Neuronal stem cell (in vitro differentiated cells): Measurements from ENCODE around the gene ADAP1.
A peak's percentile ranks its signal among the peaks of the same experiment; 100 is the strongest.

Experiments used
- DNase-seq: peaks from one replicate; pipeline ENCODE4 v3.0.0-alpha.2; 2013; ENCODE audit warnings: low spot score
- H2AFZ ChIP-seq: one replicate; pipeline ENCODE4 v1.6.1; 2013; ENCODE audit warnings: mild to moderate bottlenecking, low read length, inconsistent platforms
- H2AK5ac ChIP-seq: 2 replicates; pipeline ENCODE4 v1.6.1; 2013; ENCODE audit warnings: low read depth, mild to moderate bottlenecking, inconsistent platforms, low read length, moderate library complexity, mixed read lengths
- H2BK120ac ChIP-seq: 2 replicates; pipeline ENCODE4 v1.6.1; 2013; ENCODE audit warnings: low read depth, mild to moderate bottlenecking, inconsistent platforms, low read length, moderate library complexity, mixed read lengths
- H2BK12ac ChIP-seq: one replicate; pipeline ENCODE4 v1.6.1; 2013; ENCODE audit warnings: low read length, inconsistent platforms
- H2BK15ac ChIP-seq: 2 replicates; pipeline ENCODE4 v1.6.1; 2013; ENCODE audit warnings: mild to moderate bottlenecking, low read length, inconsistent platforms, mixed read lengths
- H2BK5ac ChIP-seq: one replicate; pipeline ENCODE4 v1.6.1; 2013; ENCODE audit warnings: inconsistent platforms, mild to moderate bottlenecking, low read length, moderate library complexity
- H3K14ac ChIP-seq: one replicate; pipeline ENCODE4 v1.6.1; 2013; ENCODE audit warnings: low read length, inconsistent platforms
- H3K18ac ChIP-seq: 2 replicates; pipeline ENCODE4 v1.6.1; 2013; ENCODE audit warnings: low read length, inconsistent platforms
- H3K23ac ChIP-seq: 2 replicates; pipeline ENCODE4 v1.6.1; 2013; ENCODE audit warnings: low read depth, mild to moderate bottlenecking, mixed read lengths, low read length, inconsistent platforms; ENCODE audit not compliant: poor library complexity
- H3K27ac ChIP-seq: replicated peaks from 3 replicates; pipeline ENCODE4 v1.5.1; 2013; ENCODE audit warnings: low read length, inconsistent platforms
- H3K27me3 ChIP-seq, 3 experiments: 2 replicates each; pipeline ENCODE4 v1.6.1; 2013; ENCODE audit warnings: low read length in 3 of 3, mild to moderate bottlenecking in 2 of 3, inconsistent platforms in 1 of 3, low read depth in 1 of 3, mixed read lengths in 1 of 3, moderate library complexity in 1 of 3; ENCODE audit not compliant: control insufficient read depth in 3 of 3, insufficient read depth in 3 of 3
- H3K36me3 ChIP-seq, 2 donors: replicated peaks in 1 of 2; 2 replicates each; pipeline ENCODE4 v1.6.1; 2013; ENCODE audit warnings: low read length in 2 of 2; ENCODE audit not compliant: control insufficient read depth in 2 of 2, insufficient read depth in 2 of 2
- H3K4ac ChIP-seq: 2 replicates; pipeline ENCODE4 v1.6.1; 2013; ENCODE audit warnings: inconsistent platforms, mild to moderate bottlenecking, low read length, moderate library complexity
- H3K4me1 ChIP-seq, 2 donors: 1 replicate in 1 of 2; 2 replicates in 1 of 2; pipeline ENCODE4 v1.6.1; 2013; ENCODE audit warnings: low read length in 2 of 2, low read depth in 1 of 2; ENCODE audit not compliant: control insufficient read depth in 2 of 2, insufficient read depth in 1 of 2
- H3K4me2 ChIP-seq: one replicate; pipeline ENCODE4 v1.6.1; 2013; ENCODE audit warnings: mild to moderate bottlenecking, low read length, inconsistent platforms; ENCODE audit not compliant: insufficient read depth, poor library complexity, severe bottlenecking
- H3K4me3 ChIP-seq, 2 donors: 2 replicates each; pipeline ENCODE4 v1.5.1; 2013; ENCODE audit warnings: low read length in 2 of 2, mild to moderate bottlenecking in 2 of 2, inconsistent platforms in 1 of 2, moderate library complexity in 1 of 2
- H3K79me1 ChIP-seq: one replicate; pipeline ENCODE4 v1.6.1; 2013; ENCODE audit warnings: low read depth, mild to moderate bottlenecking, inconsistent platforms, low read length, moderate library complexity
- H3K9ac ChIP-seq: one replicate; pipeline ENCODE4 v1.6.1; 2013; ENCODE audit warnings: mild to moderate bottlenecking, low read depth, low read length, inconsistent platforms; ENCODE audit not compliant: poor library complexity
- H3K9me3 ChIP-seq, 2 donors: replicated peaks in 1 of 2; 2 replicates each; pipeline versions ENCODE3 to v1.6.1; 2013; ENCODE audit warnings: low read length in 2 of 2, mild to moderate bottlenecking in 2 of 2, inconsistent platforms in 1 of 2, low read depth in 1 of 2, mixed read lengths in 1 of 2, moderate library complexity in 1 of 2; ENCODE audit not compliant: control insufficient read depth in 2 of 2, insufficient read depth in 1 of 2
- H4K8ac ChIP-seq: one replicate; pipeline ENCODE4 v1.6.1; 2013; ENCODE audit warnings: low read depth, mild to moderate bottlenecking, inconsistent platforms, low read length, moderate library complexity
- H4K91ac ChIP-seq: one replicate; pipeline ENCODE4 v1.6.1; 2013; ENCODE audit warnings: low read length, low read depth, mild to moderate bottlenecking, inconsistent platforms; ENCODE audit not compliant: poor library complexity
- WGBS, 2 donors: extraction: QIAGEN DNeasy Blood & Tissue Kit; methylation state at CpG; one replicate each; pipeline ENCODE4 v1.1.7; 2013; ENCODE audit warnings: missing lambda C conversion rate in 2 of 2, mixed read lengths in 1 of 2; ENCODE audit not compliant: insufficient read length in 2 of 2, insufficient replicate concordance in 1 of 2; ENCODE audit errors: extremely low coverage in 2 of 2; 5-methylcytosine and 5-hydroxymethylcytosine counted together

The ADAP1 gene

GRCh38 chr7:897086-897485 is 57.4 kb downstream of the ADAP1 start:
- no peak overlapping the region for H3K23ac ChIP-seq
- no peaks in the 10 kb centered on the region for H3K27me3 ChIP-seq
- H2AK5ac ChIP-seq, result no peak overlapping the region
- H3K9ac ChIP-seq, result no peak overlapping the region
- H3K9me3 ChIP-seq, result peaks cover 0 to 2% of the 10 kb centered on the region in 2 donors
- peaks cover 39 to 57% of the 10 kb centered on the region in 2 donors for H3K36me3 ChIP-seq
- no peak overlapping the region for H2BK120ac ChIP-seq
- no peak overlapping the region for H2BK15ac ChIP-seq
- H3K79me1 ChIP-seq, result peaks cover 8% of the 10 kb centered on the region
- H3K14ac ChIP-seq, result no peak overlapping the region
- H3K4me2 ChIP-seq, result no peak overlapping the region
- no CpG with 5 or more reads among the region's 14 CpGs for WGBS, 2 donors
- H3K4me1 ChIP-seq, result peaks cover 2 to 4% of the 10 kb centered on the region in 2 donors
- H3K27ac ChIP-seq, result no peak overlapping the region
- no peak overlapping the region for H3K18ac ChIP-seq
- H4K91ac ChIP-seq, result peak overlapping the region; percentile 7
- peak overlapping the region; percentile 66 for H2BK5ac ChIP-seq
- H3K4me3 ChIP-seq, result no peak overlapping the region
- H4K8ac ChIP-seq, result no peak overlapping the region
- H3K4ac ChIP-seq, result no peak overlapping the region
- no peak for DNase-seq
- H2BK12ac ChIP-seq, result no peak overlapping the region
- no peak overlapping the region for H2AFZ ChIP-seq

GRCh38 chr7:896346-897075 is 58.0 kb downstream of the ADAP1 start:
- Histone ChIP-seq H2BK5ac (peak overlapping the region; percentile 66), H3K27ac (no peak overlapping the region), H4K8ac (no peak overlapping the region), H2BK120ac (no peak overlapping the region), H2AK5ac (no peak overlapping the region), H2BK15ac (no peak overlapping the region), H3K4me3 (no peak overlapping the region), H3K4ac (no peak overlapping the region), H3K79me1 (peaks cover 8% of the 10 kb centered on the region), H3K36me3 (peaks cover 44 to 63% of the 10 kb centered on the region in 2 donors), H3K4me1 (peaks cover 2 to 4% of the 10 kb centered on the region in 2 donors), H3K9ac (no peak overlapping the region), H2BK12ac (no peak overlapping the region), H3K9me3 (peaks cover 0 to 3% of the 10 kb centered on the region in 2 donors), H3K27me3 (no peaks in the 10 kb centered on the region), H4K91ac (peak overlapping the region; percentile 7), H3K23ac (peak overlapping the region; percentile 31), H3K4me2 (no peak overlapping the region), H3K18ac (no peak overlapping the region), H2AFZ (no peak overlapping the region), H3K14ac (no peak overlapping the region)
- WGBS, 2 donors, result no CpG with 5 or more reads among the region's 42 CpGs
- no peak for DNase-seq

DNA sequence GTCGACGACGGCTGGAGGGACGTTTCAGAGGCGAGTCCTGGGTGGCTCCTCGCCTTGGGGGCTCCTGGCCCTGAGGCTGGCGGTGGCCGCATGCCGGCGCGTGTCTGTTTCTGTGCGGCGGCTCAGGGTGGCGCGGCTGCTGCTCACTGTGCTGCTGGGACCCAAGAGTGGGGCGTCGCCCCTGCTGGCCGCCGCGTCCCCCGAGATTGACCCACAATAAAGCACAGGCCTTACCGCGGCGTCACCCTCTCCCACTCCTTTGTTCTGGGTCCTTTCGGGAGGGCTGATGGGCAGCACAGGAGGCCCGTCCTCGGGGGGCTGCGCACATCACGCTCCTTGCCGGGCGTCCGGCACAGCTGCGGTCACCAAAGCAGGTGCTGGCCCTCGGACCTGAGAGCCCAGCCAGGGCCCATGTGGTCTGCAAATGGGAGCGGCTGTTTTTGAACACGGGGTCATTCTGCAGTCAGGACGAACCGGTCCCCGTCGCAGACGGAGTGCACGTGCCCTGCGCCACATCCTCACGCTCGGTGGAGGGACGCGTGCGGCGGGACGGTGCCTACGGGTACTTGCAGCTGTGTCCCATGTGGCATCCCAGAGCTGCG is 58.9 kb downstream of the ADAP1 start:
- Histone ChIP-seq H3K4me2 (no peak overlapping the region), H2AFZ (no peak overlapping the region), H3K79me1 (peaks cover 8% of the 10 kb centered on the region), H3K27me3 (no peaks in the 10 kb centered on the region), H3K4me1 (peaks cover 0 to 4% of the 10 kb centered on the region in 2 donors), H2BK120ac (no peak overlapping the region), H4K8ac (no peak overlapping the region), H4K91ac (no peak overlapping the region), H3K9me3 (peaks cover 0 to 3% of the 10 kb centered on the region in 2 donors), H2BK12ac (no peak overlapping the region), H3K36me3 (peaks cover 53 to 72% of the 10 kb centered on the region in 2 donors), H3K4me3 (no peak overlapping the region), H3K18ac (no peak overlapping the region), H2BK5ac (no peak overlapping the region), H3K23ac (no peak overlapping the region), H3K14ac (no peak overlapping the region), H2BK15ac (no peak overlapping the region), H3K27ac (no peak overlapping the region), H2AK5ac (no peak overlapping the region), H3K4ac (no peak overlapping the region), H3K9ac (no peak overlapping the region)
- no peak for DNase-seq
- WGBS, 2 donors, result no CpG with 5 or more reads among the region's 52 CpGs

DNA sequence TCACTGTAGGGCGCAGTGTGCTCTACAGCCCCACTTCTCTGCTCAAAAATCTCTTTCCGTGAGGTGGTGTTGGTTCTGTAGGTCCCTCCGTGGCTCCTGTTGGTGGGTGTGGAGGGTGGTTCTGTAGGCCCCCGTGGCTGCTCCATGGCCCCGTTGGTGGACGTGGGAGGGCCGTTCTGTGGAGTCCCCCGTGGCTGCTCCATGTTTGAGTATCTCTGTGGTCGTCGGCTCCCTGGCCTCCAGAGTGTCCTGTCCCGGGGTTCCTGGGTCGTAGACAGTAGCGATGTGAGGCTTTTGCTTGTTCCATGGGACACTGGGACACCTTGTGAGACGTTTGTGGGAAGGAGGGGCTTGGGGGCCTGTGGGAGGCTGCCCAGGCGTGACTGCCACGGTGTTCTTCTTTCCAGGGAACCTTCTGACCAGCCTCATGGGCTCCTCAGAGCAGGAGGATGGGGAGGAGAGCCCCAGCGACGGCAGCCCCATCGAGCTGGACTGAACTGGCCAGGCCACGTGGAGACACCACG is 59.5 kb downstream of the ADAP1 start:
- no CpG with 5 or more reads among the region's 21 CpGs for WGBS, 2 donors
- Histone ChIP-seq H2AK5ac (no peak overlapping the region), H3K79me1 (peaks cover 8% of the 10 kb centered on the region), H4K91ac (no peak overlapping the region), H3K14ac (no peak overlapping the region), H3K18ac (no peak overlapping the region), H3K36me3 (peaks cover 55 to 75% of the 10 kb centered on the region in 2 donors), H3K27me3 (no peaks in the 10 kb centered on the region), H3K27ac (no peak overlapping the region), H2BK120ac (no peak overlapping the region), H3K4ac (no peak overlapping the region), H4K8ac (no peak overlapping the region), H3K4me3 (no peak overlapping the region), H2BK5ac (no peak overlapping the region), H2AFZ (no peak overlapping the region), H3K4me2 (no peak overlapping the region), H3K9me3 (peaks cover 0 to 3% of the 10 kb centered on the region in 2 donors), H2BK12ac (no peak overlapping the region), H2BK15ac (no peak overlapping the region), H3K4me1 (peaks cover 0 to 4% of the 10 kb centered on the region in 2 donors), H3K9ac (no peak overlapping the region), H3K23ac (no peak overlapping the region)
- DNase-seq, result no peak
